ENCODE results near the gene SLC6A7. TPM values are rescaled to one million over a fixed set of nuclear protein-coding genes. Genes with fewer than 3 reads are reported as not detected.

SLC6A7 gene
- total and polyA plus RNA-seq, 8 donors = 29.3 TPM; not detected in 7

DNA sequence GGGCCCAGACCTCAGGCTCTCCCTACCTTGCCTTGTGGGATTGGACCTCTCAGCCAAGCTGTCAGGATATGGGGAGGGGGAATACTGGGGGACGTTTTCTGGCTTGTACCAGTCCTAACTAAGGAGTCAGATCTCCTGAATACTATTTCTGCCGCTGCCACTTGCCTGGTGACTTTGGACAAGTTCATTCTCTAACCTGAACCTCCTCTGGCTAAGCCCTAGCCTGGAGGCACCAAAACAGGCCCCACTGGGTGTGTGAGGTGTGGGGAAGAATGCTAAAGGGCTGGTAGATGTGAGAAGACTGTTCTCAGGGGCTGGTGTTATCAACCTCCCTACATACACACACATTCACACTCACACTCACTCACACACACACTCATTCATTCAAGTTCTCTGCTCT is 1.1 kb downstream of the SLC6A7 start:
- Histone ChIP-seq H3K4me1 (peaks cover 0 to 11% (median 8%) of the 10 kb centered on the region in 4 donors), H3K4me3 (no peak overlapping the region), H3K36me3 (no peaks in the 10 kb centered on the region), H3K27ac (no peak overlapping the region), H3K9me3 (no peaks in the 10 kb centered on the region), H3K27me3 (peaks cover 9 to 48% (median 31%) of the 10 kb centered on the region in 3 donors)
- no peak for DNase-seq
- TF ChIP-seq POLR2A (IDR thresholded peaks at IDR 0.05) (no peak), EP300 (IDR thresholded peaks at IDR 0.05) (no peak), POLR2AphosphoS5 (IDR thresholded peaks at IDR 0.05) (no peak)
- TF ChIP-seq, protein P1, sequence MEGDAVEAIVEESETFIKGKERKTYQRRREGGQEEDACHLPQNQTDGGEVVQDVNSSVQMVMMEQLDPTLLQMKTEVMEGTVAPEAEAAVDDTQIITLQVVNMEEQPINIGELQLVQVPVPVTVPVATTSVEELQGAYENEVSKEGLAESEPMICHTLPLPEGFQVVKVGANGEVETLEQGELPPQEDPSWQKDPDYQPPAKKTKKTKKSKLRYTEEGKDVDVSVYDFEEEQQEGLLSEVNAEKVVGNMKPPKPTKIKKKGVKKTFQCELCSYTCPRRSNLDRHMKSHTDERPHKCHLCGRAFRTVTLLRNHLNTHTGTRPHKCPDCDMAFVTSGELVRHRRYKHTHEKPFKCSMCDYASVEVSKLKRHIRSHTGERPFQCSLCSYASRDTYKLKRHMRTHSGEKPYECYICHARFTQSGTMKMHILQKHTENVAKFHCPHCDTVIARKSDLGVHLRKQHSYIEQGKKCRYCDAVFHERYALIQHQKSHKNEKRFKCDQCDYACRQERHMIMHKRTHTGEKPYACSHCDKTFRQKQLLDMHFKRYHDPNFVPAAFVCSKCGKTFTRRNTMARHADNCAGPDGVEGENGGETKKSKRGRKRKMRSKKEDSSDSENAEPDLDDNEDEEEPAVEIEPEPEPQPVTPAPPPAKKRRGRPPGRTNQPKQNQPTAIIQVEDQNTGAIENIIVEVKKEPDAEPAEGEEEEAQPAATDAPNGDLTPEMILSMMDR (IDR thresholded peaks at IDR 0.05) = no peak
- intact Hi-C loops (cut with DNase I; ENCODE audit: low total_unique reads) = no loop called here
- WGBS, 5 donors = 30 to 37% (median 31%) methylated on average over 2 of the region's 2 CpGs

DNA sequence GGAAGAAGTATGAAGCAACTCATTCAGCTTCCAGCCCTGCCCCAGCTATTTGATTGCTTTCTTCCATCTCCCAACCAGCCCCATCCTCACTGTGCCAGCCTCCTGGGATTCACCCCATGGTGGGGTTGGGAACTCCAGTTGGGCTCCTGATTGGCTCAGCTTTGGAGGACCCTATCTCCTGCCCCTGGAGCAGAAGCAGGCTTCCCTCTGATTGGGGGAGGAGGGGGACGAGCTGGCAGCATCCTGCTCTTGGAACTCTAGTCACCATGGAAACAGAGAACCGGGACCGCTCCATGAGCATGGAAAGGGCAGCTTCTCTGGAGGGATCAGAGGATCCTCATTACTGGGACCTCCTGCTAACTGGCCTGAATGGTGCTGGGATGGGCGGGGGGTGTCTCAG is 2.6 kb downstream of the SLC6A7 start:
- H3K27me3 ChIP-seq = peaks cover 9 to 48% (median 31%) of the 10 kb centered on the region in 3 donors
- no peak overlapping the region for H3K4me3 ChIP-seq
- no peak overlapping the region for H3K27ac ChIP-seq
- H3K4me1 ChIP-seq = peaks cover 0 to 8% (median 8%) of the 10 kb centered on the region in 4 donors
- no peaks in the 10 kb centered on the region for H3K9me3 ChIP-seq
- no peaks in the 10 kb centered on the region for H3K36me3 ChIP-seq
- no peak for TF ChIP-seq POLR2AphosphoS5 (IDR thresholded peaks at IDR 0.05)
- TF ChIP-seq, protein P1 (IDR thresholded peaks at IDR 0.05) = no peak
- TF ChIP-seq EP300 (IDR thresholded peaks at IDR 0.05) = no peak
- TF ChIP-seq POLR2A (IDR thresholded peaks at IDR 0.05) = no peak
- WGBS, 5 donors = 33 to 61% (median 58%) methylated on average over 1 to 4 of the region's 4 CpGs
- DNase-seq = no peak
- intact Hi-C loops (cut with DNase I; ENCODE audit: low total_unique reads) = no loop called here

- Histone ChIP-seq H3K9me3 (no peaks in the 10 kb centered on the region), H3K27me3 (peaks cover 0 to 18% (median 3%) of the 10 kb centered on the region in 3 donors), H3K4me1 (no peaks in the 10 kb centered on the region), H3K36me3 (no peaks in the 10 kb centered on the region), H3K4me3 (no peak overlapping the region), H3K27ac (no peak overlapping the region)
- WGBS, 5 donors = 76 to 85% (median 81%) methylated on average over 9 of the region's 9 CpGs
- TF ChIP-seq EP300 (IDR thresholded peaks at IDR 0.05) = no peak
- TF ChIP-seq, protein P1 (IDR thresholded peaks at IDR 0.05) = no peak
- no peak for TF ChIP-seq POLR2A (IDR thresholded peaks at IDR 0.05)
- no peak for TF ChIP-seq POLR2AphosphoS5 (IDR thresholded peaks at IDR 0.05)
- intact Hi-C loops (cut with DNase I; ENCODE audit: low total_unique reads) = no loop called here
- no peak for DNase-seq
Measured at GRCh38 chr5:150195736-150196485, 6.0 kb downstream of the SLC6A7 start.

DNA sequence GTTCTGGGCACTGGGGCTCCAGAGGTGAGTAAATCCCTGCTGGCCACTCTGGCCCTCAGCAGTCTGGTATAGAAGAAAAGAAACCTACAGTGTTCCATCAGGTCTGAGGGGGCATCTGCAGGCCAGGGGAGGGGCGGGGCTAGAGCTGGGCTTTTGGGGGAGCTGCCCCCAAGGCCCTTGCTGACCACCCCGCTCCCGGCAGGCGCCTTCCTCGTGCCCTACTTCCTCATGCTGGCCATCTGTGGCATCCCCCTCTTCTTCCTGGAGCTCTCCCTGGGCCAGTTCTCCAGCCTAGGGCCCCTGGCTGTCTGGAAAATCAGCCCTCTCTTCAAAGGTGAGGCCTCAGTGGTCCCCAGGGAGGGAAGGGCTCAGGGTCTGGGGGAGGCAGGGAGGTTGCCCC is 6.7 kb downstream of the SLC6A7 start:
- intact Hi-C loops (cut with DNase I; ENCODE audit: low total_unique reads) = no loop called here

More for the DNA sequence above, 6.7 kb downstream of the SLC6A7 start:
- TF ChIP-seq POLR2A (IDR thresholded peaks at IDR 0.05) = no peak
- no peak for TF ChIP-seq EP300 (IDR thresholded peaks at IDR 0.05)
- no peak for TF ChIP-seq POLR2AphosphoS5 (IDR thresholded peaks at IDR 0.05)
- TF ChIP-seq, protein P1 (IDR thresholded peaks at IDR 0.05) = no peak
- Histone ChIP-seq H3K27ac (no peak overlapping the region), H3K36me3 (no peaks in the 10 kb centered on the region), H3K9me3 (no peaks in the 10 kb centered on the region), H3K27me3 (peaks cover 0 to 12% (median 0%) of the 10 kb centered on the region in 3 donors), H3K4me3 (no peak overlapping the region), H3K4me1 (no peaks in the 10 kb centered on the region)
- DNase-seq = no peak
- 55 to 75% (median 69%) methylated on average over 5 of the region's 5 CpGs; no CpG with 5 or more reads in 1 of the 5 donors for whole genome bisulfite sequencing, 5 donors

Data from stomach (tissue), 9 donors.